ENCODE measurements around the gene PROB1.
"Not testable (repeated sequence)": the region's sequence is repeated elsewhere in the genome, so short reads cannot be mapped to it uniquely, and the experiment has no call there.

Gene PROB1

GRCh38 chr5:139387611-139388197, 7.2 kb downstream of the PROB1 start:
- H3K4me3 ChIP-seq (replicated peaks; ENCODE audit: low read depth, low read length): no peak overlapping the region
- TF ChIP-seq CTCF (IDR thresholded peaks at IDR 0.05; ENCODE audit: low read depth, low read length, missing control alignments): no peak
- no peak for DNase-seq (ENCODE audit: extremely low read depth, low read depth)

- not testable (repeated sequence) for H3K4me3 ChIP-seq (replicated peaks; ENCODE audit: low read depth, low read length); DNase-seq (ENCODE audit: extremely low read depth, low read depth)
Measured at GRCh38 chr5:139386956-139387355, 7.9 kb downstream of the PROB1 start.

GRCh38 chr5:139386050-139386438, 8.9 kb downstream of the PROB1 start:
- no peak overlapping the region for H3K4me3 ChIP-seq (replicated peaks; ENCODE audit: low read depth, low read length)
- no peak for DNase-seq (ENCODE audit: extremely low read depth, low read depth)

GRCh38 chr5:139385061-139386049, 9.5 kb downstream of the PROB1 start:
- H3K4me3 ChIP-seq (replicated peaks; ENCODE audit: low read depth, low read length): no peak overlapping the region
- no peak for TF ChIP-seq CTCF (IDR thresholded peaks at IDR 0.05; ENCODE audit: low read depth, low read length, missing control alignments)
- DNase-seq (ENCODE audit: extremely low read depth, low read depth): no peak

More at GRCh38 chr5:139386050-139386438, 8.9 kb downstream of the PROB1 start:
- TF ChIP-seq CTCF (IDR thresholded peaks at IDR 0.05; ENCODE audit: low read depth, low read length, missing control alignments): no peak

- no peak for DNase-seq (ENCODE audit: extremely low read depth, low read depth)
- no peak for TF ChIP-seq CTCF (IDR thresholded peaks at IDR 0.05; ENCODE audit: low read depth, low read length, missing control alignments)
- H3K4me3 ChIP-seq (replicated peaks; ENCODE audit: low read depth, low read length): no peak overlapping the region
Measured at GRCh38 chr5:139384591-139385051, 10.3 kb downstream of the PROB1 start.

- TF ChIP-seq CTCF (IDR thresholded peaks at IDR 0.05; ENCODE audit: low read depth, low read length, missing control alignments): no peak
- H3K4me3 ChIP-seq (replicated peaks; ENCODE audit: low read depth, low read length): no peak overlapping the region
- DNase-seq (ENCODE audit: extremely low read depth, low read depth): no peak
Measured at GRCh38 chr5:139383993-139384590, 10.8 kb downstream of the PROB1 start.

Measured in HFF-Myc (cell line).